ENCODE data around the gene ENG.

Gene ENG

GRCh38 chr9:127767410-127767809 is 87.0 kb downstream of the ENG start:
- TF ChIP-seq CTCF (conservative IDR thresholded peaks at IDR 0.05; ENCODE audit: control insufficient read depth, insufficient read depth, low read depth, low read length), result no peak
- DNase-seq (ENCODE audit: low read depth), result no peak
- no peak overlapping the region for H3K4me3 ChIP-seq (ENCODE audit: control insufficient read depth, low read depth, low read length)

GRCh38 chr9:127765418-127765817 is 89.0 kb downstream of the ENG start:
- no peak for DNase-seq (ENCODE audit: low read depth)
- TF ChIP-seq CTCF (conservative IDR thresholded peaks at IDR 0.05; ENCODE audit: control insufficient read depth, insufficient read depth, low read depth, low read length), result no peak

More at GRCh38 chr9:127765418-127765817, 89.0 kb downstream of the ENG start:
- H3K4me3 ChIP-seq (ENCODE audit: control insufficient read depth, low read depth, low read length), result no peak overlapping the region

All from fibroblast of mammary gland (primary cell).